Suppressor macrophage (primary cell): ENCODE results near the gene TIMM29.

Experiments used
- DNase-seq, 4 experiments: peaks; one replicate each; pipeline ENCODE4 v3.0.0-alpha.2; 2020 to 2022
- total RNA-seq, 17 experiments: gene quantifications; one replicate each; lab custom pipeline; 2026; ENCODE audit warnings: mixed read lengths in 6 of 17, inconsistent platforms in 3 of 17; lab: John Stamatoyannopoulos, UW

The TIMM29 gene
- total RNA-seq = 5.5 to 21.5 (median 13.7) reads per million in 17 experiments

GRCh38 chr19:10928563-10929401 is at the start of gene TIMM29, which contains the start of gene YIPF2:
Gene TIMM29, plus strand, starts transcription at chr19:10928811. Its CDS starts 12 bp downstream, at chr19:10928823.
Gene YIPF2, minus strand, starts transcription at chr19:10928639. Its CDS starts 229 bp downstream, at chr19:10928410.
- DNase-seq = peak; percentile 97 to 99 (median 98)

GRCh38 chr19:10881403-10882107 is 47.1 kb upstream of the TIMM29 start:
- no peak for DNase-seq

- no peak for DNase-seq
Observed at GRCh38 chr19:10882108-10882457, 46.5 kb upstream of the TIMM29 start.

- peak in 1 of 4 experiments; percentile 22 for DNase-seq
Observed at GRCh38 chr19:10884274-10884673, 44.3 kb upstream of the TIMM29 start.

- no peak for DNase-seq
Observed at GRCh38 chr19:10885201-10886169, 43.1 kb upstream of the TIMM29 start.

DNA sequence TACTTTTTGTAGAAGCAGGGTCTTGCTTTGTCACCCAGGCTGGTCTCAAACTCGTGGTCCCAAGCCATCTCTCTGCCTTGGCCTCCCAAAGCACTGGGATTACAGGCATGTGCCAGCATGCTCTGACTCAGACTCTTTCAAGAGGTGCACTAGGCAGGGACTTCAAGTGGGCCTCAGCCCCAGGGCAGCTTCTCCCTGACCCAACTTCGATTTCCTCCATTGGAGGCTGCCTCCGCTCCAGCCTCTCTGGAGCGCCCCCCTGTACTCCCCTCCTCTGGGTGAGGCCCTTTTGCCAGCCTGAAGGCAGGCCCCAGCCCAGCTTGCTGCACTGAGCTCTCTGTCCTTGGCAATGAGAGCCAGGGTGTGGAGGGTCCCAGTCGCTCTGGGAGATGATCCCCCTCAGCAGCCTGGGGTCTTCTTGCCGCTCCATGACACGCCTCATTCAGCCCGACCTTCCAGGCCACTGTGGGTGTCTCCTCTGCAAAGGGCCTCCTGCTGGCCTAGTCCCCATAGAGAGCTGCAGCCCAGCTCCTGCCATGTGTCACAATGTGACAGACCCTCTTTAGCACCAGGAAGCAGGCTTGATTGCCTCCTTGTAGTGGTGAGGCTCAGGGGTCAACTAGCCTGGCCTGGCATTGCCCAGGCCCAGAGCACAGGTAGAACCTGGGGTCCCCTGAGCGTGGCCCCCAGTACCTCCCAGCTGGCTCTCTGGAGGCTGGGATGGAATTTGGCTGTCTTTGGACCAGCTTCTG is 40.8 kb upstream of the TIMM29 start:
- no peak for DNase-seq

- DNase-seq = no peak
Observed at GRCh38 chr19:10888421-10888866, 40.2 kb upstream of the TIMM29 start.

DNA sequence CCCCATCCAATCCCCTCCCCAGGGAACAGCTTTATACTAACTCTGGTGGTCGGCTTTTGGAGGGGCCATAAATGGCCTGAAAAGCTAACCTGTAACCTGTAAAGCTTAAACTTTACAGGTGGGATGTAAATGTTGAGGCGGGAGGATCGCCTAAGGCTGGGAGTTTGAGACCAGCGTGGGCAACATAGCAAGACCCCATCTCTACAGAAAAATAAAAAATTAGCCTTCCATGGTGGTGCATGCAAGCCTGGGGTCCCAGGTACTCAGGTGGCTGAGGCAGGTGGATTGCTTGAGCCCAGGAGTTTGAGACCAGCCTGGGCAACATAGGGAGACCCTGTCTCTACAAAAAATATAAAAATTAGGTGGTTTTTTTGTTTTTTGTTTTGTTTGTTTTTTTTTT is 38.7 kb upstream of the TIMM29 start:
- DNase-seq = no peak

- DNase-seq = no peak
Observed at GRCh38 chr19:10891405-10892086, 37.1 kb upstream of the TIMM29 start.

GRCh38 chr19:10892256-10892655 is 36.4 kb upstream of the TIMM29 start:
- no peak for DNase-seq

DNA sequence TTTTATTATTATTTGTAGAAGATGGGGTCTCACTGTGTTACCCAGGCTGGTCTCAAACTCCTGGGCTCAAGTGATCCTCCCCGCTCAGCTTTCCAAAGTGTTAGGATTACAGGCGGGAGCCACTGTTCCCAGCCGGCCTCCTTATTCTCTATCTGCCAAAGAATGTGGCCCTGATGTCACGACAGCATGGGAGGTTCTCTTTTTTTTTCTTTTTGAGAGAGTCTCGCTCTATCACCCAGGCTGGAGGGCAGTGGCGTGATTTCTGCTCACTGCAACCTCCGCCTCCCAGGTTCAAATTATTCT is 33.7 kb upstream of the TIMM29 start:
- no peak for DNase-seq

DNA sequence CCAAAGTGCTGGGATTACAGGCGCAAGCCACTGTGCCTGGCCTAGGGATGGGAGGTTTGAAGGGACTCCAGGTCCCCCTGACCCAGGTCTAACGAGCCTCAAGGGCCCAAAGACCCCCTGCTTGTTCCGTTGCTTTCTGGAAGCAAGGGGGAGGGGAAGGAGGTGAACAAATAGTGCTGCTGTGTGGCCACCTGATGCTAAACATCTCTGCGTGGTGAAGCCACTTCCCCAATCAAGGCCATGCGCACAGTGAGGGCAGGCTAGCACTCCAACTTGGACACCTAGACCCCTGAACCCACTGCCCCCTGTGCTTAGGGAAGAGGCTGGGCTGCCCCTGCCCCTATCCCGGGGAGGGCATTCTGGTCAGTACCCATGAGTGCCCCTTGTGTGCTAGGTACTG is 33.2 kb upstream of the TIMM29 start:
- DNase-seq = no peak

GRCh38 chr19:10895920-10896319 is 32.7 kb upstream of the TIMM29 start:
- DNase-seq = no peak

- peak; percentile 58 to 75 (median 74) for DNase-seq
Observed at GRCh38 chr19:10896851-10897526, 31.6 kb upstream of the TIMM29 start.

DNA sequence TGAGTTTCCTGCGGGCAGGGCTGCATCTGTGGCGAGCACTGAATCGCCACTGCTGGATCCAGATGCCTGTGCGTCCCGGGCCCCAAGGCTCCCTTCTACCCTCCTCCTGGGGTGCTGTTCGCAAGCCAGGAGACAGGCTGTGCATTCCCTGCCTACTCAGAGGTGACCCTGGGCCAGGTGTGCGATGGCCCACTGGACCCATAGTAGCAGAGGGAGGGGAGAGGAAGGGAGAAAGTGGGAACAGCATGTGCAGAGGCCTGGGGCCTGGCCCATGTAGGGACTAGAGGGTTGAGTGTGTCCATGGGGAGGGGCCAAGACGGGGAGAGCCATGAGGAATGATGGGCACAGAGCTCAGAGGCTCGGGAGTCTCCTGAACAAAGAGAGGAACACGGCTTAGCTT is 30.0 kb upstream of the TIMM29 start:
- DNase-seq = no peak

DNA sequence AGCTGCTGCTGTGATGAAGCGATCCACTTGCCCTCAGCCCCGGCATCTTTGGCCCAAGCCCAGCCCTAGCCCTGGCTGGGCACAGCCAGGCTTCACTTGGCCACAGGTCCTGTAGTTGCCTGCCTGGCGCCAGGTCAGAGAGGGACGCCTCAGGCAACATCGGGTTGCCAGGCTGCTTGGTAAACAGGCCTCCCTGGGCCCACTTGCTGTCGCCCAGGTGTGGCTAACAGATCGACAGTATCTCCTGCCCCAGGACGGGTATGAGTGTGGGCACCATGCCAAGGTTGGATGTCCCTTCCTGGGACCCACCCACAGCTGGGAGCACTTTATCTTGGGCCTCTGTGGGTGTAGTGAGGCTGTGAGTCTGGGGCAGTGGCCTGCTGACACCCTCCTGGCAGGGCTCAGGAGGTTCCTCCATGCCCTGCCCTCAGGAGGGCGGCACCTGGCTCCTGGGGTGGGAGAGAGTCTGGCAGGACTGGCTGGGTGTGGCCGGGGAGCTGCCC is 29.4 kb upstream of the TIMM29 start:
- DNase-seq = no peak

DNA sequence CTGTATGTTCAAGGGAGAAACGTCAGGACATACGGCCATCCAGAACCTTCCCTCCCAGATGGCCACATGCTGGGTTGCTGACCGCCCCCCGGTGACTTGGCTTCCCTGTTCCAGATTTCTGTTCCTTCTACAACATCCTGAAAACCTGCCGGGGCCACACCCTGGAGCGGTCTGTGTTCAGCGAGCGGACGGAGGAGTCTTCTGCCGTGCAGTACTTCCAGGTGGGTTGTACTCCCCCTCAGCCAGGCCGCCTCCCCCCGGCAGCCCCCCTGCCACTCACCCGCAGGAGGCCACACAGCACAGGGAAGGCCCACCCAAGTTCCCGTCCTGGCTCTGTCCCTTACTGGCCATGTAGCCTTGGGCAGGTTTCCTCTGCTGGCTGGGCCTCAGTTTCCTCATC is 20.7 kb upstream of the TIMM29 start:
- no peak for DNase-seq

GRCh38 chr19:10908380-10908960 is 20.1 kb upstream of the TIMM29 start:
- no peak for DNase-seq

DNA sequence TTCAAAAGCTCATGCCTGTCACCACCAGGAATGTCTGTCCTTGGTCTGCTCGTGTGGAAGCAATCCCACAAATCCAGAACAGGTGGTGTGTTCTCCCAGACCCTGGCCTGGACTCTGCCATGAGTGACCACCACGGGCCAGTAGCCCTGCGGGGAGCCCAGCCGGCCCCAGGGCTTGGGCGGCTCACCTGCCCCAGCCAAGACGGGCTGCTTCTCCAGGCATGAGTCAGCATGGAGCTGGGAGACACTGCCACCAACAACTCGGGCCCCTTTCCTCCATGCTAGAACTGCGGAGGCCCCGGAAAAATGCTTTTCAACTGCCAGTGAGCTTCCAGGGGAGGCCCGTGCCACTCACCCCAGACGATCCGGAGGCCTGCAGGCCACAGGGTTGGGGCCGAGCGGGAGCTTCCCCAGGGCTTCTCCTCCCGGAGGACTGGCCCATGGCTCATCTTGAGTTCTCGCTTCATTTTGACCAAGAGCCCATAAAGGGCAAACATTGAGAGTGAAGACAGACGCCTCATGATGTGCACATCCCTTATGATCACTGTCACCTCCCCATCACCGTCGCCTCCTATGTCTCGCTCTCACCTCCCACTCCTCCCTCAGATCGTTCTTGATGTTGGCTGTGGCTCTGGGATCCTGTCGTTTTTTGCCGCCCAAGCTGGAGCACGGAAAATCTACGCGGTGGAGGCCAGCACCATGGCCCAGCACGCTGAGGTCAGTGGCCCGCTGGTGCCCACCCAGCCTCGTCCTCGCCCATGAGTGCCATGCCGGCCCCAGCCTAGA is 16.8 kb upstream of the TIMM29 start:
- no peak for DNase-seq
